A673 (cell line): ENCODE data around the gene AATK. TPM values are rescaled to one million over a fixed set of nuclear protein-coding genes. Genes with fewer than 3 reads are reported as not detected.

Source experiments
- BruUV-seq: library from RNA; stranded (reverse); fragments of 400-500 nt; replicated peaks from 2 replicates; lab custom pipeline; 2021; lab: Mats Ljungman, UMichigan
- CTCF ChIA-PET: fragments of 300-600 bp; sonication (Branson Sonifier 250); formaldehyde crosslinking; loops from one replicate; lab custom pipeline; 2022; ENCODE audit warnings: antibody characterized with exemption; lab: Charles Lee
- POLR2A ChIA-PET: fragments of 300-600 bp; sonication (Branson Sonifier 250); formaldehyde crosslinking; loops from one replicate; lab custom pipeline; 2022; ENCODE audit warnings: antibody characterized with exemption; ENCODE audit not compliant: low non-redundant PET; lab: Charles Lee
- DNase-seq: peaks from one replicate; pipeline ENCODE4 v3.0.0-alpha.2; 2015; ENCODE audit warnings: low spot score
- H3K27ac ChIP-seq: fragments of 200-600 bp; sonication (generic); 2 replicates; pipeline ENCODE4 v1.5.1; 2016; ENCODE audit warnings: mixed run types, low read depth, mild to moderate bottlenecking, mixed read lengths, antibody characterized with exemption, low read length; ENCODE audit not compliant: poor library complexity, severe bottlenecking
- H3K27me3 ChIP-seq: fragments of 200-600 bp; sonication (generic); replicated peaks from 2 replicates; pipeline ENCODE4 v1.6.1; 2017; ENCODE audit warnings: mixed run types, low read depth, mild to moderate bottlenecking, mixed read lengths, antibody characterized with exemption, low read length; ENCODE audit not compliant: insufficient read depth, poor library complexity
- H3K36me3 ChIP-seq: fragments of 200-600 bp; sonication (generic); 2 replicates; pipeline ENCODE4 v1.6.1; 2016; ENCODE audit warnings: mixed run types, mild to moderate bottlenecking, mixed read lengths, antibody characterized with exemption, low read length; ENCODE audit not compliant: insufficient read depth, poor library complexity, severe bottlenecking
- H3K4me1 ChIP-seq: fragments of 200-600 bp; sonication (generic); 2 replicates; pipeline ENCODE4 v1.6.1; 2017; ENCODE audit warnings: mixed run types, mild to moderate bottlenecking, mixed read lengths, antibody characterized with exemption, low read length; ENCODE audit not compliant: insufficient read depth, poor library complexity, severe bottlenecking
- H3K4me3 ChIP-seq: fragments of 200-600 bp; sonication (generic); 2 replicates; pipeline ENCODE4 v1.5.1; 2016; ENCODE audit warnings: low read depth, mixed run types, mild to moderate bottlenecking, mixed read lengths, low read length; ENCODE audit not compliant: poor library complexity, severe bottlenecking
- H3K9me3 ChIP-seq: fragments of 200-600 bp; sonication (generic); 2 replicates; pipeline ENCODE4 v1.6.1; 2016; ENCODE audit warnings: mixed run types, low read depth, mild to moderate bottlenecking, mixed read lengths, antibody characterized with exemption, low read length; ENCODE audit not compliant: poor library complexity, severe bottlenecking
- CTCF ChIP-seq: fragments of 300-800, 200-600 bp; sonication (generic); conservative IDR thresholded peaks from 2 replicates; pipeline ENCODE4 v1.5.1; 2017; ENCODE audit warnings: low read depth, mild to moderate bottlenecking, antibody characterized with exemption, low read length, moderate library complexity, mixed read lengths
- EZH2 ChIP-seq: fragments of 200-600 bp; sonication (generic); IDR thresholded peaks from 2 replicates; pipeline ENCODE4 v1.6.1; 2017; ENCODE audit warnings: borderline replicate concordance, low read depth, mild to moderate bottlenecking, mixed read lengths, antibody characterized with exemption, low read length; ENCODE audit not compliant: poor library complexity, severe bottlenecking
- intact Hi-C: fragments of 100-400 bp; cut with micrococcal nuclease; formaldehyde crosslinking; loops from one replicate; pipeline ENCODE4 v1.10.0; 2022; ENCODE audit not compliant: unreplicated experiment
- total RNA-seq: library from RNA; stranded (reverse); gene quantifications from 2 replicates; pipeline ENCODE4 v1.2.3, GENCODE V29; 2021

AATK gene
- total RNA-seq, 1 experiment from 2014 or later, result 0.90 TPM

- no peak for DNase-seq
- no TSS peak for BruUV-seq
- TF ChIP-seq CTCF (no peak), EZH2 (no peak)
- Histone ChIP-seq H3K36me3 (no peaks in the 10 kb centered on the region), H3K27me3 (no peaks in the 10 kb centered on the region), H3K9me3 (no peaks in the 10 kb centered on the region), H3K4me1 (peaks cover 5% of the 10 kb centered on the region), H3K4me3 (no peak overlapping the region), H3K27ac (no peak overlapping the region)
- ChIA-PET POLR2A (interaction anchor here (0.5 kb wide), 1 partner anchor 200 kb away, joined by 3 read pairs; no protein-coding TSS in a partner anchor), CTCF (interaction anchor here (0.6 kb wide), 1 partner anchor 54 kb away, joined by 7 read pairs; no protein-coding TSS in a partner anchor)
- intact Hi-C loops, result no loop called here
These were observed 34.2 kb upstream of the AATK start for GRCh38 chr17:81200201-81200600.

GRCh38 chr17:81199482-81199830 lies 33.4 kb upstream of the AATK start:
- ChIA-PET CTCF (no interaction called here), POLR2A (no interaction called here)
- no peaks in the 10 kb centered on the region for H3K27me3 ChIP-seq
- H3K9me3 ChIP-seq, result no peaks in the 10 kb centered on the region
- H3K4me3 ChIP-seq, result no peak overlapping the region
- peaks cover 5% of the 10 kb centered on the region for H3K4me1 ChIP-seq
- H3K36me3 ChIP-seq, result no peaks in the 10 kb centered on the region
- intact Hi-C loops, result no loop called here
- no peak overlapping the region for H3K27ac ChIP-seq
- no TSS peak for BruUV-seq
- no peak for TF ChIP-seq CTCF
- TF ChIP-seq EZH2, result no peak
- no peak for DNase-seq

DNA sequence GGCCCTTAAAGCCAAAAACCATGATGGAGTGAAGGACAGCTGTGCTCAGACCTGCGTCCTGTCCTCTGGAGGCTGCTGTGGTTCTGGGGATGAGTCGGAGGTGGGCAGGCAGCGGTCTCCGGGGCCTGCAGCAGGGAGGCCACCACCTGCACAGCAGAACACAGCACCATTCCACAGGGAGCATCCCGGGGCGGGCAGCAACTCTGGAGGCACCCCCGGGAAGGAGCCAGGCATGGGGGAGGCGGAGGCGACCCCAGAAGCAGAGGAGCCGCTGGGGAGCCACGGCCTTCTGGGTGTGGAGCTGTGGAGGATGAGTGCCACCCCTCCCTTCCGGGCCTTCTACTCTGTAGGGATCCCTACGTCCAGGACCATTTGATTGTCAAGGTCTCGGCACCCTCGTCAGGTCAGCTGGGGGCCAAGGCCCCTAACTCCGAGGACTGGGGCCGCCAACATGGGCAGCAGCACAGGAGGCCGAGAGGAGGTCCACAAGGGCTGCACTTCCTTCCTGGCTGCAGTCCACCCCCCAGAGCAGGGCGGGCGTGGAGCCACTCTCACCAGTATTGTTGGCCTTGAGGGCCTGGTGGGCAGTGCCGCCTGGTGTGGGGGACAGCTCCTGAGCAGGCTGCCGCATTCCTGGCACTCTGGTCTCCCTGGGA lies 32.9 kb upstream of the AATK start:
- intact Hi-C loops, result no loop called here
- DNase-seq, result no peak
- Histone ChIP-seq H3K27ac (no peak overlapping the region), H3K36me3 (no peaks in the 10 kb centered on the region), H3K4me1 (peaks cover 5% of the 10 kb centered on the region), H3K4me3 (no peak overlapping the region), H3K9me3 (no peaks in the 10 kb centered on the region), H3K27me3 (no peaks in the 10 kb centered on the region)
- CTCF ChIA-PET, result no interaction called here
- no peak for TF ChIP-seq EZH2
- TF ChIP-seq CTCF, result no peak
- POLR2A ChIA-PET, result no interaction called here
- BruUV-seq, result no TSS peak
